ENCODE measurements around the gene ZSCAN21. TPM values are rescaled to one million over a fixed set of nuclear protein-coding genes. Genes with fewer than 3 reads are reported as not detected.

The ZSCAN21 gene
- total RNA-seq, 4 donors from 2014 or later: 14.0 to 23.8 (median 19.2) TPM

- Histone ChIP-seq H3K4me3 (replicated peaks in 1 of 3) (no peak overlapping the region), H3K36me3 (peaks cover 77 to 78% of the 10 kb centered on the region in 2 donors), H3K9me3 (no peaks in the 10 kb centered on the region), H3K4me1 (peaks cover 0 to 9% of the 10 kb centered on the region in 2 donors), H3K27ac (no peak overlapping the region), H3K27me3 (no peaks in the 10 kb centered on the region)
- no peak for TF ChIP-seq POLR2A (IDR thresholded peaks at IDR 0.05)
- TF ChIP-seq CTCF (IDR thresholded peaks at IDR 0.05): no peak
- no peak for DNase-seq
- WGBS, 2 donors: 88 to 90% methylated on average over 15 of the region's 16 CpGs
- intact Hi-C loops (cut with DNase I): loop anchor here (5.0 kb wide), 1 partner anchor 33 kb away; the partner anchor contains the start of gene MBLAC1
Observed at GRCh38 chr7:100093925-100094486, 44.4 kb downstream of the ZSCAN21 start.

GRCh38 chr7:100095289-100095688 is 45.7 kb downstream of the ZSCAN21 start:
- intact Hi-C loops (cut with DNase I): loop anchor here (5.0 kb wide), 1 partner anchor 48 kb away; the partner anchor contains the start of gene ZSCAN21
- H3K27ac ChIP-seq: no peak overlapping the region
- no peaks in the 10 kb centered on the region for H3K9me3 ChIP-seq
- peaks cover 79 to 82% of the 10 kb centered on the region in 2 donors for H3K36me3 ChIP-seq
- no peaks in the 10 kb centered on the region for H3K27me3 ChIP-seq
- peaks cover 4 to 11% of the 10 kb centered on the region in 2 donors for H3K4me1 ChIP-seq
- no peak for DNase-seq
- H3K4me3 ChIP-seq (replicated peaks in 1 of 3): no peak overlapping the region
- 87 to 88% methylated on average over 9 of the region's 9 CpGs for WGBS, 2 donors
- no peak for TF ChIP-seq CTCF (IDR thresholded peaks at IDR 0.05)
- TF ChIP-seq POLR2A (IDR thresholded peaks at IDR 0.05): no peak

GRCh38 chr7:100095704-100096103 is 46.1 kb downstream of the ZSCAN21 start:
- DNase-seq: no peak
- no peak overlapping the region for H3K27ac ChIP-seq
- no peak overlapping the region for H3K4me3 ChIP-seq (replicated peaks in 1 of 3)
- no peaks in the 10 kb centered on the region for H3K27me3 ChIP-seq
- 97 to 100% methylated on average over 12 to 17 of the region's 17 CpGs for WGBS, 2 donors
- H3K36me3 ChIP-seq: peaks cover 79 to 82% of the 10 kb centered on the region in 2 donors
- TF ChIP-seq CTCF (IDR thresholded peaks at IDR 0.05) (no peak), POLR2A (IDR thresholded peaks at IDR 0.05) (no peak)
- intact Hi-C loops (cut with DNase I): loop anchor here (5.0 kb wide), 1 partner anchor 48 kb away; the partner anchor contains the start of gene ZSCAN21
- H3K9me3 ChIP-seq: no peaks in the 10 kb centered on the region
- peaks cover 4 to 11% of the 10 kb centered on the region in 2 donors for H3K4me1 ChIP-seq

- TF ChIP-seq CTCF (IDR thresholded peaks at IDR 0.05): no peak
- TF ChIP-seq POLR2A (IDR thresholded peaks at IDR 0.05): no peak
- H3K9me3 ChIP-seq: no peaks in the 10 kb centered on the region
- peaks cover 52 to 53% of the 10 kb centered on the region in 2 donors for H3K36me3 ChIP-seq
- intact Hi-C loops (cut with DNase I): loop anchor here (5.0 kb wide), 1 partner anchor 52 kb away; the partner anchor contains the start of gene ZSCAN21
- 83 to 91% methylated on average over 10 of the region's 10 CpGs for WGBS, 2 donors
- no peak overlapping the region for H3K27ac ChIP-seq
- DNase-seq: no peak
- H3K4me1 ChIP-seq: peaks cover 11 to 17% of the 10 kb centered on the region in 2 donors
- no peaks in the 10 kb centered on the region for H3K27me3 ChIP-seq
- no peak overlapping the region for H3K4me3 ChIP-seq (replicated peaks in 1 of 3)
Observed at GRCh38 chr7:100098913-100099312, 49.3 kb downstream of the ZSCAN21 start.

GRCh38 chr7:100099452-100099851 is 49.9 kb downstream of the ZSCAN21 start:
- Histone ChIP-seq H3K27me3 (no peaks in the 10 kb centered on the region), H3K36me3 (peaks cover 48 to 52% of the 10 kb centered on the region in 2 donors), H3K27ac (no peak overlapping the region), H3K4me3 (replicated peaks in 1 of 3) (peak overlapping the region in 1 of 3 donors; percentile 78), H3K4me1 (peaks cover 11 to 17% of the 10 kb centered on the region in 2 donors), H3K9me3 (no peaks in the 10 kb centered on the region)
- intact Hi-C loops (cut with DNase I): loop anchor here (5.0 kb wide), 1 partner anchor 52 kb away; the partner anchor contains the start of gene ZSCAN21
- DNase-seq: no peak
- TF ChIP-seq CTCF (IDR thresholded peaks at IDR 0.05) (no peak), POLR2A (IDR thresholded peaks at IDR 0.05) (no peak)
- WGBS, 2 donors: 62 to 65% methylated on average over 12 of the region's 12 CpGs

Data from thyroid gland (tissue), 4 donors.